Loucy (cell line): ENCODE measurements around the gene SH3PXD2B.

Experiments used
- H2AFZ ChIP-seq: fragments of 200-600 bp; sonication (generic); 2 replicates; pipeline ENCODE4 v1.6.0; 2016; ENCODE audit warnings: antibody characterized with exemption, mild to moderate bottlenecking, low read length, moderate library complexity
- H3F3A ChIP-seq: fragments of 200-600 bp; 2 replicates; pipeline ENCODE4 v1.6.0; 2016; ENCODE audit warnings: antibody characterized with exemption, low read depth, mild to moderate bottlenecking
- H3K27me3 ChIP-seq: fragments of 200-600 bp; sonication (generic); 2 replicates; pipeline ENCODE4 v1.6.1; 2014; ENCODE audit warnings: low read length, mild to moderate bottlenecking; ENCODE audit not compliant: insufficient read depth, poor library complexity, severe bottlenecking
- H3K36me3 ChIP-seq: fragments of 200-600 bp; sonication (generic); 2 replicates; pipeline ENCODE4 v1.6.1; 2016; ENCODE audit warnings: low read length; ENCODE audit not compliant: insufficient read depth
- H3K4me1 ChIP-seq: fragments of 200-600 bp; sonication (generic); 2 replicates; pipeline ENCODE4 v1.5.1; 2014; ENCODE audit warnings: low read length, mild to moderate bottlenecking; ENCODE audit not compliant: insufficient read depth, poor library complexity, severe bottlenecking
- H3K4me2 ChIP-seq: fragments of 200-600 bp; sonication (generic); 2 replicates; pipeline ENCODE4 v1.6.0; 2014; ENCODE audit warnings: antibody characterized with exemption, low read length, low read depth, mild to moderate bottlenecking; ENCODE audit not compliant: poor library complexity, severe bottlenecking
- H3K4me3 ChIP-seq: fragments of 200-600 bp; sonication (generic); 2 replicates; pipeline ENCODE4 v1.5.1; 2014; ENCODE audit warnings: low read length, mild to moderate bottlenecking, mixed read lengths; ENCODE audit not compliant: poor library complexity, severe bottlenecking
- H3K79me2 ChIP-seq: fragments of 200-600 bp; sonication (generic); 2 replicates; pipeline ENCODE4 v1.6.1; 2014; ENCODE audit warnings: low read length; ENCODE audit not compliant: insufficient read depth
- H3K9ac ChIP-seq: fragments of 200-600 bp; sonication (generic); 2 replicates; pipeline ENCODE4 v1.6.0; 2014; ENCODE audit warnings: mild to moderate bottlenecking, low read depth, low read length, moderate library complexity; ENCODE audit not compliant: poor library complexity, severe bottlenecking
- H3K9me2 ChIP-seq: fragments of 200-600 bp; sonication (generic); replicated peaks from 2 replicates; pipeline ENCODE4 v1.6.1; 2016; ENCODE audit warnings: low read depth, low read length, mixed read lengths
- H3K9me3 ChIP-seq: fragments of 200-600 bp; sonication (generic); 2 replicates; pipeline ENCODE4 v1.6.1; 2014; ENCODE audit warnings: mild to moderate bottlenecking, antibody characterized with exemption, low read length, low read depth; ENCODE audit not compliant: insufficient read depth
- H4K20me1 ChIP-seq: fragments of 200-600 bp; sonication (generic); 2 replicates; pipeline ENCODE4 v1.6.0; 2014; ENCODE audit warnings: antibody characterized with exemption, low read length, mild to moderate bottlenecking; ENCODE audit not compliant: insufficient read depth, poor library complexity, severe bottlenecking
- EZH2phosphoT487 ChIP-seq: fragments of 200-600 bp; IDR thresholded peaks from 2 replicates; pipeline ENCODE4 v1.6.1; 2018; ENCODE audit warnings: antibody characterized with exemption, mild to moderate bottlenecking, moderate library complexity, borderline replicate concordance
- TF ChIP-seq, protein P1 (sequence below): fragments of 200-600 bp; sonication (generic); conservative IDR thresholded peaks from 2 replicates; pipeline ENCODE4 v1.5.1; 2014; ENCODE audit warnings: mild to moderate bottlenecking, antibody characterized with exemption, low read length

SH3PXD2B gene

GRCh38 chr5:172283020-172283861 is 171.1 kb downstream of the SH3PXD2B start, which contains the start of gene UBTD2:
TSS of gene UBTD2 (minus strand) at chr5:172283764. CDS start at chr5:172283665, 99 bp downstream.
- no peaks in the 10 kb centered on the region for H3F3A ChIP-seq
- H3K9ac ChIP-seq: peak within 1 kb of the TSS; percentile 84
- H3K4me3 ChIP-seq: peak within 1 kb of the TSS; percentile 93
- peak within 1 kb of the TSS; percentile 93 for H2AFZ ChIP-seq
- H3K27me3 ChIP-seq: no peaks in the 10 kb centered on the region
- no peak for TF ChIP-seq EZH2phosphoT487
- TF ChIP-seq, protein P1, sequence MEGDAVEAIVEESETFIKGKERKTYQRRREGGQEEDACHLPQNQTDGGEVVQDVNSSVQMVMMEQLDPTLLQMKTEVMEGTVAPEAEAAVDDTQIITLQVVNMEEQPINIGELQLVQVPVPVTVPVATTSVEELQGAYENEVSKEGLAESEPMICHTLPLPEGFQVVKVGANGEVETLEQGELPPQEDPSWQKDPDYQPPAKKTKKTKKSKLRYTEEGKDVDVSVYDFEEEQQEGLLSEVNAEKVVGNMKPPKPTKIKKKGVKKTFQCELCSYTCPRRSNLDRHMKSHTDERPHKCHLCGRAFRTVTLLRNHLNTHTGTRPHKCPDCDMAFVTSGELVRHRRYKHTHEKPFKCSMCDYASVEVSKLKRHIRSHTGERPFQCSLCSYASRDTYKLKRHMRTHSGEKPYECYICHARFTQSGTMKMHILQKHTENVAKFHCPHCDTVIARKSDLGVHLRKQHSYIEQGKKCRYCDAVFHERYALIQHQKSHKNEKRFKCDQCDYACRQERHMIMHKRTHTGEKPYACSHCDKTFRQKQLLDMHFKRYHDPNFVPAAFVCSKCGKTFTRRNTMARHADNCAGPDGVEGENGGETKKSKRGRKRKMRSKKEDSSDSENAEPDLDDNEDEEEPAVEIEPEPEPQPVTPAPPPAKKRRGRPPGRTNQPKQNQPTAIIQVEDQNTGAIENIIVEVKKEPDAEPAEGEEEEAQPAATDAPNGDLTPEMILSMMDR: peak; percentile 32; the same call in 1 of the 2 replicates
- peaks cover 25% of the 10 kb centered on the region for H4K20me1 ChIP-seq
- H3K9me2 ChIP-seq: no peaks in the 10 kb centered on the region
- no peaks in the 10 kb centered on the region for H3K36me3 ChIP-seq
- H3K4me2 ChIP-seq: peak within 1 kb of the TSS; percentile 91
- H3K4me1 ChIP-seq: peaks cover 14% of the 10 kb centered on the region
- peaks cover 50% of the 10 kb centered on the region for H3K79me2 ChIP-seq
- H3K9me3 ChIP-seq: no peaks in the 10 kb centered on the region

GRCh38 chr5:172282272-172283019 is 171.9 kb downstream of the SH3PXD2B start:
- Histone ChIP-seq H3K4me2 (peak overlapping the region; percentile 91), H4K20me1 (peaks cover 25% of the 10 kb centered on the region), H3K9me3 (no peaks in the 10 kb centered on the region), H3K36me3 (no peaks in the 10 kb centered on the region), H2AFZ (no peak overlapping the region), H3K9ac (peak overlapping the region; percentile 84), H3K4me1 (peaks cover 14% of the 10 kb centered on the region), H3K79me2 (peaks cover 58% of the 10 kb centered on the region), H3K9me2 (no peaks in the 10 kb centered on the region), H3F3A (no peaks in the 10 kb centered on the region), H3K27me3 (no peaks in the 10 kb centered on the region), H3K4me3 (peak overlapping the region; percentile 93)
- no peak for TF ChIP-seq EZH2phosphoT487
- TF ChIP-seq, protein P1: no peak

- no peaks in the 10 kb centered on the region for H3K36me3 ChIP-seq
- no peaks in the 10 kb centered on the region for H3K9me3 ChIP-seq
- TF ChIP-seq, protein P1: no peak
- no peak for TF ChIP-seq EZH2phosphoT487
- H3K79me2 ChIP-seq: peaks cover 69% of the 10 kb centered on the region
- no peaks in the 10 kb centered on the region for H3F3A ChIP-seq
- H3K4me3 ChIP-seq: peak overlapping the region; percentile 93
- H2AFZ ChIP-seq: no peak overlapping the region
- peak overlapping the region; percentile 91 for H3K4me2 ChIP-seq
- peak overlapping the region; percentile 84 for H3K9ac ChIP-seq
- H3K27me3 ChIP-seq: no peaks in the 10 kb centered on the region
- H3K4me1 ChIP-seq: peaks cover 14% of the 10 kb centered on the region
- H3K9me2 ChIP-seq: no peaks in the 10 kb centered on the region
- H4K20me1 ChIP-seq: peaks cover 32% of the 10 kb centered on the region
Observed at GRCh38 chr5:172281346-172281745, 173.0 kb downstream of the SH3PXD2B start.
